GM21526 (cell line): ENCODE data around the gene TFRC.
"Not testable (repeated sequence)": the region's sequence is repeated elsewhere in the genome, so short reads cannot be mapped to it uniquely, and the experiment has no call there.

Experiments used
- ATAC-seq: cut with Tn5 transposase; IDR thresholded peaks from one replicate; pipeline ENCODE4 v1.9.1; 2021; ENCODE audit warnings: moderate library complexity; ENCODE audit not compliant: unreplicated experiment, low FRiP score

Gene TFRC

GRCh38 chr3:196081834-196082618 lies at the start of gene TFRC:
Gene TFRC (minus strand): TSS chr3:196082090. CDS start chr3:196077099, 4,991 bp downstream.
- peak; percentile 77 for ATAC-seq

GRCh38 chr3:196128172-196128843 lies 46.4 kb upstream of the TFRC start:
- no peak for ATAC-seq

- no peak for ATAC-seq
These were observed 45.6 kb upstream of the TFRC start for GRCh38 chr3:196127308-196128040.

GRCh38 chr3:196124608-196125007 lies 42.7 kb upstream of the TFRC start:
- no peak for ATAC-seq

- no peak for ATAC-seq
These were observed 40.8 kb upstream of the TFRC start for GRCh38 chr3:196122688-196123046.

GRCh38 chr3:196122021-196122687 lies 40.3 kb upstream of the TFRC start:
- ATAC-seq = no peak

- no peak for ATAC-seq
These were observed 39.2 kb upstream of the TFRC start for GRCh38 chr3:196121066-196121465.

GRCh38 chr3:196120291-196120951 lies 38.5 kb upstream of the TFRC start:
- no peak for ATAC-seq

- no peak for ATAC-seq
These were observed 35.9 kb upstream of the TFRC start for GRCh38 chr3:196117809-196118208.

GRCh38 chr3:196115678-196116083 lies 33.8 kb upstream of the TFRC start:
- ATAC-seq = peak; percentile 58

- no peak for ATAC-seq
These were observed 30.1 kb upstream of the TFRC start for GRCh38 chr3:196111939-196112386.

- no peak for ATAC-seq
These were observed 26.3 kb upstream of the TFRC start for GRCh38 chr3:196108075-196108743.

GRCh38 chr3:196104707-196105106 lies 22.8 kb upstream of the TFRC start:
- ATAC-seq = not testable (repeated sequence)

- ATAC-seq = not testable (repeated sequence)
These were observed 16.6 kb upstream of the TFRC start for GRCh38 chr3:196098365-196098980.

GRCh38 chr3:196097373-196098154 lies 15.7 kb upstream of the TFRC start:
- ATAC-seq = no peak

- peak; percentile 70 for ATAC-seq
These were observed 14.6 kb upstream of the TFRC start for GRCh38 chr3:196096382-196096953.

- no peak for ATAC-seq
These were observed 11.6 kb upstream of the TFRC start for GRCh38 chr3:196093317-196094111.
